ENCODE measurements around the gene MRPS24.

Gene MRPS24

GRCh38 chr7:43870316-43870715, 999 bp upstream of the MRPS24 start:
- H3K36me3 ChIP-seq (ENCODE audit: insufficient read depth, low read length): peaks cover 50% of the 10 kb centered on the region
- peak overlapping the region; percentile 82 for H3K4me3 ChIP-seq (ENCODE audit: low read depth, low read length, poor library complexity, severe bottlenecking)
- H3K79me2 ChIP-seq (ENCODE audit: insufficient read depth, low read length): no peaks in the 10 kb centered on the region
- no peak overlapping the region for H3K9ac ChIP-seq (ENCODE audit: low read length)
- no peaks in the 10 kb centered on the region for H4K20me1 ChIP-seq (ENCODE audit: insufficient read depth, low read length)
- H3F3A ChIP-seq (ENCODE audit: insufficient read depth, low read length): no peaks in the 10 kb centered on the region
- H3K9me2 ChIP-seq (ENCODE audit: low read depth, low read length): no peaks in the 10 kb centered on the region
- no peak overlapping the region for H2AFZ ChIP-seq (ENCODE audit: low read length)
- H3K4me2 ChIP-seq (ENCODE audit: low read length): peak overlapping the region; percentile 70
- peaks cover 12% of the 10 kb centered on the region for H3K9me3 ChIP-seq (ENCODE audit: low read length)
- peaks cover 20% of the 10 kb centered on the region for H3K4me1 ChIP-seq (ENCODE audit: insufficient read depth, low read length, severe bottlenecking)
- H3K27me3 ChIP-seq (ENCODE audit: insufficient read depth, low read length): no peaks in the 10 kb centered on the region; the same call in 1 of the 2 replicates
- no peak for TF ChIP-seq EZH2 (IDR thresholded peaks at IDR 0.05; ENCODE audit: borderline replicate concordance, low read length)
- TF ChIP-seq, protein P1, sequence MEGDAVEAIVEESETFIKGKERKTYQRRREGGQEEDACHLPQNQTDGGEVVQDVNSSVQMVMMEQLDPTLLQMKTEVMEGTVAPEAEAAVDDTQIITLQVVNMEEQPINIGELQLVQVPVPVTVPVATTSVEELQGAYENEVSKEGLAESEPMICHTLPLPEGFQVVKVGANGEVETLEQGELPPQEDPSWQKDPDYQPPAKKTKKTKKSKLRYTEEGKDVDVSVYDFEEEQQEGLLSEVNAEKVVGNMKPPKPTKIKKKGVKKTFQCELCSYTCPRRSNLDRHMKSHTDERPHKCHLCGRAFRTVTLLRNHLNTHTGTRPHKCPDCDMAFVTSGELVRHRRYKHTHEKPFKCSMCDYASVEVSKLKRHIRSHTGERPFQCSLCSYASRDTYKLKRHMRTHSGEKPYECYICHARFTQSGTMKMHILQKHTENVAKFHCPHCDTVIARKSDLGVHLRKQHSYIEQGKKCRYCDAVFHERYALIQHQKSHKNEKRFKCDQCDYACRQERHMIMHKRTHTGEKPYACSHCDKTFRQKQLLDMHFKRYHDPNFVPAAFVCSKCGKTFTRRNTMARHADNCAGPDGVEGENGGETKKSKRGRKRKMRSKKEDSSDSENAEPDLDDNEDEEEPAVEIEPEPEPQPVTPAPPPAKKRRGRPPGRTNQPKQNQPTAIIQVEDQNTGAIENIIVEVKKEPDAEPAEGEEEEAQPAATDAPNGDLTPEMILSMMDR (IDR thresholded peaks at IDR 0.05; ENCODE audit: low read length): no peak
- no peak overlapping the region for H3K27ac ChIP-seq (ENCODE audit: low read depth, low read length, poor library complexity, severe bottlenecking)

GRCh38 chr7:43869867-43870240, 537 bp upstream of the MRPS24 start:
- peak overlapping the region; percentile 22 for H2AFZ ChIP-seq (ENCODE audit: low read length)
- no peaks in the 10 kb centered on the region for H3K79me2 ChIP-seq (ENCODE audit: insufficient read depth, low read length)
- peak overlapping the region; percentile 70 for H3K4me2 ChIP-seq (ENCODE audit: low read length)
- no peaks in the 10 kb centered on the region for H3F3A ChIP-seq (ENCODE audit: insufficient read depth, low read length)
- peaks cover 49% of the 10 kb centered on the region for H3K36me3 ChIP-seq (ENCODE audit: insufficient read depth, low read length)
- H3K4me3 ChIP-seq (ENCODE audit: low read depth, low read length, poor library complexity, severe bottlenecking): peak overlapping the region; percentile 82
- peak overlapping the region; percentile 72 for H3K9ac ChIP-seq (ENCODE audit: low read length)
- no peaks in the 10 kb centered on the region; the same call in 1 of the 2 replicates for H3K27me3 ChIP-seq (ENCODE audit: insufficient read depth, low read length)
- no peaks in the 10 kb centered on the region for H3K9me2 ChIP-seq (ENCODE audit: low read depth, low read length)
- TF ChIP-seq, protein P1 (IDR thresholded peaks at IDR 0.05; ENCODE audit: low read length): no peak
- H3K27ac ChIP-seq (ENCODE audit: low read depth, low read length, poor library complexity, severe bottlenecking): peak overlapping the region; percentile 2
- no peaks in the 10 kb centered on the region for H4K20me1 ChIP-seq (ENCODE audit: insufficient read depth, low read length)
- H3K9me3 ChIP-seq (ENCODE audit: low read length): peaks cover 12% of the 10 kb centered on the region
- H3K4me1 ChIP-seq (ENCODE audit: insufficient read depth, low read length, severe bottlenecking): peaks cover 20% of the 10 kb centered on the region

GRCh38 chr7:43868681-43869005, 674 bp downstream of the MRPS24 start:
- Histone ChIP-seq H3K9me3 (ENCODE audit: low read length) (peaks cover 12% of the 10 kb centered on the region), H3K9me2 (ENCODE audit: low read depth, low read length) (no peaks in the 10 kb centered on the region), H3K36me3 (ENCODE audit: insufficient read depth, low read length) (peaks cover 36% of the 10 kb centered on the region), H3K4me3 (ENCODE audit: low read depth, low read length, poor library complexity, severe bottlenecking) (peak overlapping the region; percentile 82), H3K9ac (ENCODE audit: low read length) (peak overlapping the region; percentile 72), H3K27me3 (ENCODE audit: insufficient read depth, low read length) (no peaks in the 10 kb centered on the region; the same call in 1 of the 2 replicates), H3K27ac (ENCODE audit: low read depth, low read length, poor library complexity, severe bottlenecking) (peak overlapping the region; percentile 41), H4K20me1 (ENCODE audit: insufficient read depth, low read length) (no peaks in the 10 kb centered on the region), H3F3A (ENCODE audit: insufficient read depth, low read length) (no peaks in the 10 kb centered on the region), H3K4me2 (ENCODE audit: low read length) (peak overlapping the region; percentile 70), H2AFZ (ENCODE audit: low read length) (no peak overlapping the region), H3K79me2 (ENCODE audit: insufficient read depth, low read length) (no peaks in the 10 kb centered on the region), H3K4me1 (ENCODE audit: insufficient read depth, low read length, severe bottlenecking) (peaks cover 20% of the 10 kb centered on the region)
- TF ChIP-seq EZH2 (IDR thresholded peaks at IDR 0.05; ENCODE audit: borderline replicate concordance, low read length): no peak
- TF ChIP-seq, protein P1 (IDR thresholded peaks at IDR 0.05; ENCODE audit: low read length): no peak

Measured in OCI-LY1 (cell line).